ENCODE results near the gene FGGY.

DNA sequence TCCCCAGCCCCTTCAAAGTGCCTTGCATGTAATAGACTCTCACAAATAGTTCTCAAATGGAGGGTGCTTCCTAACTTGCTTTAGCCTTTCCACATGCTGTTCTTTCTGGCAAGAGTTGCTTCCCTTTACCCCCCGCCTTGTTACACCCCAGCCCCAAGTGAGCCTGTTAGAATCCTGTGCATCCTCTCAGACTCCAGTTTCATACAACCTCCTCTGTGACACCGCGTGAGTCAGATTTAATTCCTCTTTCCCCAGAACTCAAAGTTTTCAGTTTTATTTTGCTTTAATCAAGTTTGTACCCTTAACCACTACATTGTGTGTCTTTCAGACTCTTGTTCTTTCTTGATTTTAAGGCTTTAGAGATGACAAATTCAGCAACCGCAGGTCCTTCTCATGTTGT lies 283.4 kb downstream of the FGGY start:
- TF ChIP-seq POLR2A (IDR thresholded peaks at IDR 0.05) (no peak), CTCF (IDR thresholded peaks at IDR 0.05) (no peak)

Data from body of pancreas (tissue), 4 donors.